ENCODE data around the gene TRPM6. TPM values are rescaled to one million over a fixed set of nuclear protein-coding genes. Genes with fewer than 3 reads are reported as not detected.
A peak's percentile ranks its signal among the peaks of the same experiment; 100 is the strongest.

Gene TRPM6
- total and polyA plus RNA-seq, 3 donors from 2014 or later: 2.8 to 6.7 (median 4.2) TPM

- Histone ChIP-seq H3K9me3 (no peaks in the 10 kb centered on the region), H3K4me3 (no peak overlapping the region), H3K27me3 (no peaks in the 10 kb centered on the region), H3K27ac (no peak overlapping the region), H3K36me3 (ENCODE audit: low read depth, missing control alignments) (no peaks in the 10 kb centered on the region), H3K4me1 (no peaks in the 10 kb centered on the region)
- WGBS, 2 donors: 83 to 94% methylated on average over 4 of the region's 4 CpGs
- intact Hi-C loops (cut with DNase I; ENCODE audit: low total_unique reads): no loop called here
- no peak for DNase-seq
- no peak for TF ChIP-seq POLR2A (IDR thresholded peaks at IDR 0.05)
- TF ChIP-seq CTCF (IDR thresholded peaks at IDR 0.05): no peak
Observed at GRCh38 chr9:74748966-74749365, 138.8 kb downstream of the TRPM6 start.

GRCh38 chr9:74742792-74743730, 144.7 kb downstream of the TRPM6 start:
- no peak overlapping the region for H3K27ac ChIP-seq
- H3K27me3 ChIP-seq: no peaks in the 10 kb centered on the region
- no peaks in the 10 kb centered on the region for H3K9me3 ChIP-seq
- peak; percentile 19 for DNase-seq
- 29 to 40% methylated on average over 8 of the region's 8 CpGs for WGBS, 2 donors
- TF ChIP-seq POLR2A (IDR thresholded peaks at IDR 0.05) (no peak), CTCF (IDR thresholded peaks at IDR 0.05) (peak; percentile 28 to 55 (median 52))
- H3K36me3 ChIP-seq (ENCODE audit: low read depth, missing control alignments): no peaks in the 10 kb centered on the region
- H3K4me1 ChIP-seq: no peaks in the 10 kb centered on the region
- no peak overlapping the region for H3K4me3 ChIP-seq
- intact Hi-C loops (cut with DNase I; ENCODE audit: low total_unique reads): no loop called here

- Histone ChIP-seq H3K27me3 (no peaks in the 10 kb centered on the region), H3K9me3 (no peaks in the 10 kb centered on the region), H3K4me1 (no peaks in the 10 kb centered on the region), H3K27ac (no peak overlapping the region), H3K4me3 (no peak overlapping the region), H3K36me3 (ENCODE audit: low read depth, missing control alignments) (no peaks in the 10 kb centered on the region)
- no peak for DNase-seq
- WGBS, 2 donors: 94 to 96% methylated on average over 1 of the region's 1 CpG
- TF ChIP-seq POLR2A (IDR thresholded peaks at IDR 0.05) (no peak), CTCF (IDR thresholded peaks at IDR 0.05) (no peak)
- intact Hi-C loops (cut with DNase I; ENCODE audit: low total_unique reads): no loop called here
Observed at GRCh38 chr9:74742191-74742790, 145.4 kb downstream of the TRPM6 start.

- H3K4me3 ChIP-seq: no peak overlapping the region
- H3K27me3 ChIP-seq: no peaks in the 10 kb centered on the region
- no peak for TF ChIP-seq CTCF (IDR thresholded peaks at IDR 0.05)
- intact Hi-C loops (cut with DNase I; ENCODE audit: low total_unique reads): no loop called here
- no peaks in the 10 kb centered on the region for H3K9me3 ChIP-seq
- 79 to 80% methylated on average over 4 of the region's 4 CpGs for WGBS, 2 donors
- no peak for DNase-seq
- no peaks in the 10 kb centered on the region for H3K4me1 ChIP-seq
- H3K36me3 ChIP-seq (ENCODE audit: low read depth, missing control alignments): no peaks in the 10 kb centered on the region
- H3K27ac ChIP-seq: no peak overlapping the region
Observed at GRCh38 chr9:74736646-74737045, 151.1 kb downstream of the TRPM6 start.

All from testis (tissue), 3 donors.